K562 (cell line): ENCODE measurements around the gene HAGHL. TPM values are rescaled to one million over a fixed set of nuclear protein-coding genes. Genes with fewer than 3 reads are reported as not detected.

Experiments used
- MAZ ChIP-seq, 2 experiments: fragments of 450-650 bp in 1 of 2; sonication (generic) in 1 of 2; formaldehyde crosslinking; IDR thresholded peaks in 1 of 2; conservative IDR thresholded peaks in 1 of 2; 2 replicates each; pipeline versions ENCODE4 v1.4.0 to v1.5.0; 2020; ENCODE audit warnings: mild to moderate bottlenecking in 1 of 2, missing genetic modification reagents in 1 of 2
- NFE2 ChIP-seq: IDR thresholded peaks from 2 replicates; pipeline ENCODE4 v1.6.1; 2014; ENCODE audit warnings: antibody characterized with exemption, low read depth
- RB1 ChIP-seq: fragments of 450-650 bp; IDR thresholded peaks from 2 replicates; pipeline ENCODE4 v1.6.1; 2017; ENCODE audit warnings: low read depth, mild to moderate bottlenecking
- ZBED1 ChIP-seq: IDR thresholded peaks from 2 replicates; pipeline ENCODE4 v1.6.1; 2014
- ZBTB7A ChIP-seq: IDR thresholded peaks from 2 replicates; pipeline ENCODE4 v1.6.1; 2011; ENCODE audit warnings: low read depth, mild to moderate bottlenecking, low read length, moderate library complexity, borderline replicate concordance; ENCODE audit not compliant: control insufficient read depth
- polyA plus RNA-seq, 8 experiments: library from polyadenylated mRNA; depleted of rRNA in 4 of 8; stranded (reverse) in 5 of 8; unstranded in 3 of 8; fragments of >200 nt; fragmentation: Nextera tagmentation in 2 of 8; fragmentation: Illumina TruSeq in 1 of 8; extraction: Ambion mirVana in 2 of 8; extraction: Trizol in 1 of 8; gene quantifications; 2 replicates each; pipeline versions ENCODE4 v1.2.1 to v1.2.3, GENCODE V29; 2011 to 2014; ENCODE audit warnings: inconsistent platforms in 1 of 8, missing spikeins in 1 of 8
- total RNA-seq, 7 experiments: library from RNA; depleted of rRNA in 6 of 7; stranded (reverse); fragments of >200 nt in 6 of 7; fragmentation: Illumina TruSeq in 2 of 7; extraction: Trizol in 2 of 7; gene quantifications; 2 replicates each; pipeline versions ENCODE4 v1.2.1 to v1.2.3, GENCODE V29; 2011 to 2021; ENCODE audit warnings: low replicate concordance in 1 of 7
- TF ChIP-seq, protein P1 (sequence below), 2 experiments: fragments of 450-650 bp; formaldehyde crosslinking in 1 of 2; IDR thresholded peaks; 2 replicates each; pipeline versions ENCODE4 v1.4.0 to v1.6.1; 2014 to 2020; ENCODE audit warnings: mild to moderate bottlenecking in 2 of 2, borderline replicate concordance in 1 of 2, low read depth in 1 of 2
- TF ChIP-seq, protein P2 (sequence below): fragments of 200-800 bp; sonication (Bioruptor generic); IDR thresholded peaks from 2 replicates; pipeline ENCODE4 v1.6.1; 2017; ENCODE audit warnings: missing genetic modification characterization, missing compliant biosample characterization
- TF ChIP-seq, protein P3 (sequence below), 3 experiments: IDR thresholded peaks in 2 of 3; conservative IDR thresholded peaks in 1 of 3; 2 replicates each; pipeline ENCODE4 v1.5.1; 2011 to 2012; ENCODE audit warnings: low read length in 3 of 3, mild to moderate bottlenecking in 3 of 3, control low read depth in 2 of 3, improper control_type of control experiment in 1 of 3, inconsistent platforms in 1 of 3, low read depth in 1 of 3, mixed read lengths in 1 of 3, moderate library complexity in 1 of 3; ENCODE audit not compliant: insufficient read depth in 2 of 3

The HAGHL gene
- total and polyA plus RNA-seq, 9 of the 15 experiments (the other 6 are each of a cell fraction or from before 2014, with no cell fraction given): 0.31 to 83.4 (median 20.7) TPM

DNA sequence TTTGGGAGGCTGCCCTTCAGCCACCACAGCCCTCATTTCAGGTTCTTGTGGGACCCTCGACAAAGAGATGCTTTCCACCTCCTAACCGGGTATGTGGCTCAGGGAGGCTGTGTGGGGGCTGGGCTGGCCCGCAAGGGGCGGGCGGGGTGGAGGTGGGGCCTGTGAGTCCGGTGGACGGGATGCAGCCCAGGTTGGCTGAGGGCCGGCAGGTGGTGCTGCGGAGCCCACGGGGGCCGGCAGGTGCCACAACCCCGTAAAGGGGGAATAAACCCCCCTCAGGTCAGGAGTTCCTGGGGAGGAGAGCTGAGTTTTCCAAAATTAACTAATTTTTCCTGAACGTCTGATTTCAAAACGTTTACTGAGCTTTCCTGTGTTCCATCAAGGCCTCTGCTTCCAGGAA, 18.8 kb downstream of the HAGHL start (continued):
- TF ChIP-seq, protein P1, sequence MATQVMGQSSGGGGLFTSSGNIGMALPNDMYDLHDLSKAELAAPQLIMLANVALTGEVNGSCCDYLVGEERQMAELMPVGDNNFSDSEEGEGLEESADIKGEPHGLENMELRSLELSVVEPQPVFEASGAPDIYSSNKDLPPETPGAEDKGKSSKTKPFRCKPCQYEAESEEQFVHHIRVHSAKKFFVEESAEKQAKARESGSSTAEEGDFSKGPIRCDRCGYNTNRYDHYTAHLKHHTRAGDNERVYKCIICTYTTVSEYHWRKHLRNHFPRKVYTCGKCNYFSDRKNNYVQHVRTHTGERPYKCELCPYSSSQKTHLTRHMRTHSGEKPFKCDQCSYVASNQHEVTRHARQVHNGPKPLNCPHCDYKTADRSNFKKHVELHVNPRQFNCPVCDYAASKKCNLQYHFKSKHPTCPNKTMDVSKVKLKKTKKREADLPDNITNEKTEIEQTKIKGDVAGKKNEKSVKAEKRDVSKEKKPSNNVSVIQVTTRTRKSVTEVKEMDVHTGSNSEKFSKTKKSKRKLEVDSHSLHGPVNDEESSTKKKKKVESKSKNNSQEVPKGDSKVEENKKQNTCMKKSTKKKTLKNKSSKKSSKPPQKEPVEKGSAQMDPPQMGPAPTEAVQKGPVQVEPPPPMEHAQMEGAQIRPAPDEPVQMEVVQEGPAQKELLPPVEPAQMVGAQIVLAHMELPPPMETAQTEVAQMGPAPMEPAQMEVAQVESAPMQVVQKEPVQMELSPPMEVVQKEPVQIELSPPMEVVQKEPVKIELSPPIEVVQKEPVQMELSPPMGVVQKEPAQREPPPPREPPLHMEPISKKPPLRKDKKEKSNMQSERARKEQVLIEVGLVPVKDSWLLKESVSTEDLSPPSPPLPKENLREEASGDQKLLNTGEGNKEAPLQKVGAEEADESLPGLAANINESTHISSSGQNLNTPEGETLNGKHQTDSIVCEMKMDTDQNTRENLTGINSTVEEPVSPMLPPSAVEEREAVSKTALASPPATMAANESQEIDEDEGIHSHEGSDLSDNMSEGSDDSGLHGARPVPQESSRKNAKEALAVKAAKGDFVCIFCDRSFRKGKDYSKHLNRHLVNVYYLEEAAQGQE (IDR thresholded peaks at IDR 0.05; ENCODE audit: borderline replicate concordance): peak; percentile 34; the same call in 1 of the 2 replicates
- TF ChIP-seq, protein P1 (CRISPR knock-in tag; IDR thresholded peaks at IDR 0.05; ENCODE audit: low read depth): no peak
- TF ChIP-seq RB1 (0 out of 2 replicates have a peak, but pooled peaks have one; percentile 30), NFE2 (no peak), ZBED1 (no peak), MAZ (CRISPR knock-in tag; conservative IDR thresholded peaks at IDR 0.05 in 1 of 2, IDR thresholded peaks at IDR 0.05 in 1 of 2) (peak in 1 of 2 experiments; percentile 66; a peak in 2 of 4 replicates), ZBTB7A (peak; percentile 62; the same call in 1 of the 2 replicates)
- TF ChIP-seq, protein P2, sequence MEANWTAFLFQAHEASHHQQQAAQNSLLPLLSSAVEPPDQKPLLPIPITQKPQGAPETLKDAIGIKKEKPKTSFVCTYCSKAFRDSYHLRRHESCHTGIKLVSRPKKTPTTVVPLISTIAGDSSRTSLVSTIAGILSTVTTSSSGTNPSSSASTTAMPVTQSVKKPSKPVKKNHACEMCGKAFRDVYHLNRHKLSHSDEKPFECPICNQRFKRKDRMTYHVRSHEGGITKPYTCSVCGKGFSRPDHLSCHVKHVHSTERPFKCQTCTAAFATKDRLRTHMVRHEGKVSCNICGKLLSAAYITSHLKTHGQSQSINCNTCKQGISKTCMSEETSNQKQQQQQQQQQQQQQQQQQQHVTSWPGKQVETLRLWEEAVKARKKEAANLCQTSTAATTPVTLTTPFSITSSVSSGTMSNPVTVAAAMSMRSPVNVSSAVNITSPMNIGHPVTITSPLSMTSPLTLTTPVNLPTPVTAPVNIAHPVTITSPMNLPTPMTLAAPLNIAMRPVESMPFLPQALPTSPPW (CRISPR knock-in tag): peak; percentile 70
- TF ChIP-seq, protein P3, sequence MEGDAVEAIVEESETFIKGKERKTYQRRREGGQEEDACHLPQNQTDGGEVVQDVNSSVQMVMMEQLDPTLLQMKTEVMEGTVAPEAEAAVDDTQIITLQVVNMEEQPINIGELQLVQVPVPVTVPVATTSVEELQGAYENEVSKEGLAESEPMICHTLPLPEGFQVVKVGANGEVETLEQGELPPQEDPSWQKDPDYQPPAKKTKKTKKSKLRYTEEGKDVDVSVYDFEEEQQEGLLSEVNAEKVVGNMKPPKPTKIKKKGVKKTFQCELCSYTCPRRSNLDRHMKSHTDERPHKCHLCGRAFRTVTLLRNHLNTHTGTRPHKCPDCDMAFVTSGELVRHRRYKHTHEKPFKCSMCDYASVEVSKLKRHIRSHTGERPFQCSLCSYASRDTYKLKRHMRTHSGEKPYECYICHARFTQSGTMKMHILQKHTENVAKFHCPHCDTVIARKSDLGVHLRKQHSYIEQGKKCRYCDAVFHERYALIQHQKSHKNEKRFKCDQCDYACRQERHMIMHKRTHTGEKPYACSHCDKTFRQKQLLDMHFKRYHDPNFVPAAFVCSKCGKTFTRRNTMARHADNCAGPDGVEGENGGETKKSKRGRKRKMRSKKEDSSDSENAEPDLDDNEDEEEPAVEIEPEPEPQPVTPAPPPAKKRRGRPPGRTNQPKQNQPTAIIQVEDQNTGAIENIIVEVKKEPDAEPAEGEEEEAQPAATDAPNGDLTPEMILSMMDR (IDR thresholded peaks at IDR 0.05 in 2 of 3, conservative IDR thresholded peaks at IDR 0.05 in 1 of 3; ENCODE audit: insufficient read depth in 2 of 3, low read depth in 1 of 3, low read length in 3 of 3): peak; percentile 63 to 74 (median 67)
